Gastrocnemius medialis (tissue), 4 donors: ENCODE results near the gene GSG1.

ENCODE experiments used
- POLR2A ChIP-seq, 2 donors: fragments of 450-650 bp; IDR thresholded peaks; one replicate each; pipeline ENCODE4 v1.6.1; 2017; ENCODE audit warnings: antibody characterized with exemption in 2 of 2, mild to moderate bottlenecking in 2 of 2, moderate library complexity in 2 of 2
- TF ChIP-seq, protein P1 (sequence below), 5 experiments: fragments of 450-650 bp in 3 of 5; fragments of 200-600 bp in 2 of 5; sonication (generic) in 2 of 5; IDR thresholded peaks in 4 of 5; conservative IDR thresholded peaks in 1 of 5; 1 replicate in 4 of 5; 2 replicates in 1 of 5; pipeline ENCODE4 v1.5.1; 2016 to 2019; ENCODE audit warnings: antibody characterized with exemption in 5 of 5, mild to moderate bottlenecking in 3 of 5, moderate library complexity in 3 of 5

DNA sequence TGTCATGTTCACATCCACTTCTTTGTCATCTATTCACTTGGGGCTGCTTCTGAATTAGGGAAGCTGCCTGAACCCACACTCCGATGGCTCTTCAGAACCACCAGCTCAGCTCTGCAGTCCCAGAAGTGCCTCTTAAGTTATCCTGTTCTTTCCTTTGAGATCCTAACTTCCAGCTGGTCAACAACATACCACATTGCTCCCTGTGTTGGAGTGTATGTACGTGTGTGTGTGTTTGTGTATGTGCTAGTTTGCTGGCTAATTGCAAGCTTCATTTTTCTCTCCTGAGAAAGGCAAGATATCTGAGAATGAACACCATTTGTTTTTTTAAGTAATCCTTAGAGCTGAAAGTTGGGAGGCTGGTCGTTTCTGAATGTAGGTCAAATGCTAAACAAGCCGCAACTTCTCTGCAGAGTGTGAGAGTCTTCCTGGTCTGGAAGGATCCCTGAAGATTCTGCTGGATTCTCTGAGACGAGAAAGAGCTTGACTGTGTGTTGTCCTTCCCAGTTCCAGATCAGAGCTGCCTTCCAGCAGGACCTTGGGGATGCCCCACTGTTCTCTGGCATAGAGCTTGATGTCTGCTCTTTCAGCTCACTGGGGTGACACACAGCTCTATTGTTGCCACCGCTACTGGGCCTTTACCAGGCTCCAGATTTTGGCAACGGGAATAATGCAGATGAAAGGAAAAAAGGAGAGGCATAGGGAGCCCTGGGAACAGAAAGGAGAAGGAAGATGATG is 839 bp downstream of the GSG1 start:
- TF ChIP-seq, protein P1, sequence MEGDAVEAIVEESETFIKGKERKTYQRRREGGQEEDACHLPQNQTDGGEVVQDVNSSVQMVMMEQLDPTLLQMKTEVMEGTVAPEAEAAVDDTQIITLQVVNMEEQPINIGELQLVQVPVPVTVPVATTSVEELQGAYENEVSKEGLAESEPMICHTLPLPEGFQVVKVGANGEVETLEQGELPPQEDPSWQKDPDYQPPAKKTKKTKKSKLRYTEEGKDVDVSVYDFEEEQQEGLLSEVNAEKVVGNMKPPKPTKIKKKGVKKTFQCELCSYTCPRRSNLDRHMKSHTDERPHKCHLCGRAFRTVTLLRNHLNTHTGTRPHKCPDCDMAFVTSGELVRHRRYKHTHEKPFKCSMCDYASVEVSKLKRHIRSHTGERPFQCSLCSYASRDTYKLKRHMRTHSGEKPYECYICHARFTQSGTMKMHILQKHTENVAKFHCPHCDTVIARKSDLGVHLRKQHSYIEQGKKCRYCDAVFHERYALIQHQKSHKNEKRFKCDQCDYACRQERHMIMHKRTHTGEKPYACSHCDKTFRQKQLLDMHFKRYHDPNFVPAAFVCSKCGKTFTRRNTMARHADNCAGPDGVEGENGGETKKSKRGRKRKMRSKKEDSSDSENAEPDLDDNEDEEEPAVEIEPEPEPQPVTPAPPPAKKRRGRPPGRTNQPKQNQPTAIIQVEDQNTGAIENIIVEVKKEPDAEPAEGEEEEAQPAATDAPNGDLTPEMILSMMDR (IDR thresholded peaks at IDR 0.05 in 4 of 5, conservative IDR thresholded peaks at IDR 0.05 in 1 of 5), result no peak
- no peak for TF ChIP-seq POLR2A (IDR thresholded peaks at IDR 0.05)
